ENCODE data around the gene CACNA1G.

The CACNA1G gene

DNA sequence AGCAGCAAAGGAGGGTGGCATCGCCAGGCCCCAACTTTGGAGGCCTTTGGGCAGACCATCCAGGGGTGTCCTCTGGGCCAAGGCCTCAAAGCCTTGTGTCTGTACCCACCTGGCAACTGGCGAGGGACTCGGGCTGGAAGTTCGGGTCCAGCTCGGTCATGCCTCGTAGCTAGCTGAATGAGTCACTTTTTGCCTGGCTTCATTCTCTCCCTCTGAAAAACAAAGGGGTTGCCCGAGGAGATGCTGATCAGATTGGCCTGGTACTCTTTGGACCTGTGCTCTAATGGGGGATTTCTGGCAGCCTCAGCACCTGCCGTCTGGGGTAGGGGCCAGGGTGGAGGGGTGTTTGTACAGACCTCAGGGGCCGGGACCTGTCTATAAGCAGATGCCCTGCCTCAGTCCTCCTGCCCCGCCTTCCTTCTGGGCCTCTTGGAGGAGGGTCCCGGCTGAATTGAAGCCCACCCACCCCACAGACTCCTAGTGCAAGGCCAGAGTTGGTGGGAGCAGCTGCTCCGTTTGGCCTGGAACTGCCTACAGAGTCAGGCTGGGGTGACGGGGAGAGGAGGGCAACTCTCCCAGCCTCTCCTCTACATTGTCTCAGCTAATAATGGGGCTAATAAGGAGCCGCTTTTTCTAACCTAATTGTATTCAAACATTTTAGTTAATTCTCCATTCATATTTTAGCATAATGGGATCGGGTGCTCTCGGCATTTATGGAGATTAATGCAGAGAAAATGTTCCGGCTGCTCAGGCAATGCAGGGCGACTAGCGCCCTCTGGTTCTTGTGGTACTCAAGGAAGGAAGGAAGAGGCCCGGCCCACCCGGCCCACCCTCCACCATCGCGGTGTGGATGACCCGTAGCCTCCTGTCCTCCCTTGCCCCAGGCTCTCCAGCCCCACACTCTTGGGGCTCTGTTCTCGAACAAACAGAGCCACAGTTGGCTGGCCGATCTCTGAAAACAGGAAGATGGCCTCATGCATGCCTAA is 52.8 kb downstream of the CACNA1G start:
- DNase-seq (ENCODE audit: low read depth in 2 of 2), result no peak

DNA sequence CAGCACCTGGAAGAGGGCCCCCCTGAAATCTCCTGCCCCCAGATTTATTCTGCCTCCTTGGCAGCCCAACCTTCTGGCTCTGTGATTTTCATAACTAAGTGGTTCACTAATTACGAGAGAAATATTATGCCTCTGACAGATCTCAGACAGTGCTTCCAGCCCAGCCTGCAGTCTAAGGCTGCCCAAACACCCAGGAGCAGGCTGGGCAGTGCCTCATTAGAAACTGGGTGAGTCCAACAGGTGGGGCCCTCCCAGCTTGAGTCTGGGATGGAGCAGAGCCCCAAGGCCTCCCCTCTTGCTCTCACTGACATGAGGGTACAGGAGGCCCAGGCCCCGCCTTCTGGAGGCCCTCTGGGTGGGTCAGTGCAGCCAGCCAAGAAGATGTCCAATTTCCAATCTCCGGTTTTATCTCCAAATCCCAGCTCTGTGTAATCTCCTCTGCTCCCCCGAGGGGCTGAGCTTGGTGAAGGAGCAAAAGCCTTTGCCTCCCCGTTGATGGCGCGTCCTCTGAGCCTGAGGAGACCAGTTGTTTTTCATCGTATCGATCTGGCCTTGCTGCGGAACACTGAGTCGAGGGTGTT is 54.0 kb downstream of the CACNA1G start:
- DNase-seq (ENCODE audit: low read depth in 2 of 2), result no peak

GRCh38 chr17:50615828-50616227 is 55.3 kb downstream of the CACNA1G start:
- no peak for DNase-seq (ENCODE audit: low read depth in 2 of 2)

DNA sequence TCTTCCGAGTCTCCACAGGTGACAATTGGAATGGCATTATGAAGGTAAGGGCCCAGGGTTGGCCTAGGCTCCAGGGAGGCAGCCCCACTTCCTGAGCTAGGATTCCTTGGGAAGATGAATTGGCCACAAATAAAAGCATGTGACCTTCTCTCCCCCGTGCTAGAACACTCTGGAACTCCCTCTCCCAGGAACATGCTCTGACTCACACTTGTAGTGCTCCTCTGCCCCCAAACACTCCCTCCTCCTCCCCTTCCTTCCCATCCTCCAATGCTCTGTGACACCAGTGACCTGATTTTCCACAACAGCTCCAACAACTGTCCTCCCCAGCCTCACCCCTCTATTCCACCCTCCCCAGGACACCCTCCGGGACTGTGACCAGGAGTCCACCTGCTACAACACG is 57.8 kb downstream of the CACNA1G start:
- no peak for DNase-seq (ENCODE audit: low read depth in 2 of 2)

- DNase-seq (ENCODE audit: low read depth in 2 of 2), result no peak
These were observed 58.4 kb downstream of the CACNA1G start for GRCh38 chr17:50618941-50619340.

- no peak for DNase-seq (ENCODE audit: low read depth in 2 of 2)
These were observed 59.0 kb downstream of the CACNA1G start for GRCh38 chr17:50619489-50619888.

GRCh38 chr17:50620237-50620636 is 59.7 kb downstream of the CACNA1G start:
- DNase-seq (ENCODE audit: low read depth in 2 of 2), result no peak

DNA sequence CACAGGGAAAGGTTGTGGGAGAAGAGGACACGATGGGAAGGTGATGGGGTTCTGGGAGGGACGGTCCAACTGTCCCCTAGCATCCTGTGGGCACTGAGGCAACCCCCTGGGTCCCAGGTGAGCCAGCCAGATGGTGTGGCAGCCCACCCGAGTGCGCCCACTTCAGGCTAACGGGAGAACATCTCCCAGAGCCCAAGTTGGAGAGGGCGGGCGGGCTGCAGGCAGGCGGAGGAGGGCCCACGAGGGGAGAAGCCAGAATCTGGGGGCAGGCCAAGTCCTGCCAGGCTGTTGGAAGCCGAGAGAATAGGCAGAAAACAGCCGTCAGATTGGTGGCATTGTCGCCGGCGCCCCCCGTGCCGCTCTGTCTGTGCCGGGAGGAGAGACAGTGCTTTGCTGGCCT is 60.3 kb downstream of the CACNA1G start:
- DNase-seq (ENCODE audit: low read depth in 2 of 2), result no peak

DNA sequence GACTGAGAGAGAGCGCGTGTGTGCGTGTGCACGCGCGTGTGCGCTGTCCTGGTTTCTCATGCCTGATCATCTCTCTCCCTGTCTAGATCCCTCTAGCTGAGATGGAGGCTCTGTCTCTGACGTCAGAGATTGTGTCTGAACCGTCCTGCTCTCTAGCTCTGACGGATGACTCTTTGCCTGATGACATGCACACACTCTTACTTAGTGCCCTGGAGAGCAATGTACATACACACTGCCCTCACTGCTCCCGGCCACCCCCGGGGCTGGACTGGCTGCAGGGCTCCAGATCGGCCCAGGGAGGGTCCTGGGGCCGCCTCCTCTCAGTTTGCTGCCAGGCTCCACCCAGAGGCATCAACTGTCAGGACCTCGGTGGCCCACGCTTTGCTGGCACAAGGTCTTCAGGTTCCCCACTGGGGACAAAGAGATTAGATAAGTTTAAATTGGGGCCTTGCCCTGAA is 61.1 kb downstream of the CACNA1G start:
- DNase-seq (ENCODE audit: low read depth in 2 of 2), result no peak

- DNase-seq (ENCODE audit: low read depth in 2 of 2), result no peak
These were observed 63.9 kb downstream of the CACNA1G start for GRCh38 chr17:50624321-50624934.

DNA sequence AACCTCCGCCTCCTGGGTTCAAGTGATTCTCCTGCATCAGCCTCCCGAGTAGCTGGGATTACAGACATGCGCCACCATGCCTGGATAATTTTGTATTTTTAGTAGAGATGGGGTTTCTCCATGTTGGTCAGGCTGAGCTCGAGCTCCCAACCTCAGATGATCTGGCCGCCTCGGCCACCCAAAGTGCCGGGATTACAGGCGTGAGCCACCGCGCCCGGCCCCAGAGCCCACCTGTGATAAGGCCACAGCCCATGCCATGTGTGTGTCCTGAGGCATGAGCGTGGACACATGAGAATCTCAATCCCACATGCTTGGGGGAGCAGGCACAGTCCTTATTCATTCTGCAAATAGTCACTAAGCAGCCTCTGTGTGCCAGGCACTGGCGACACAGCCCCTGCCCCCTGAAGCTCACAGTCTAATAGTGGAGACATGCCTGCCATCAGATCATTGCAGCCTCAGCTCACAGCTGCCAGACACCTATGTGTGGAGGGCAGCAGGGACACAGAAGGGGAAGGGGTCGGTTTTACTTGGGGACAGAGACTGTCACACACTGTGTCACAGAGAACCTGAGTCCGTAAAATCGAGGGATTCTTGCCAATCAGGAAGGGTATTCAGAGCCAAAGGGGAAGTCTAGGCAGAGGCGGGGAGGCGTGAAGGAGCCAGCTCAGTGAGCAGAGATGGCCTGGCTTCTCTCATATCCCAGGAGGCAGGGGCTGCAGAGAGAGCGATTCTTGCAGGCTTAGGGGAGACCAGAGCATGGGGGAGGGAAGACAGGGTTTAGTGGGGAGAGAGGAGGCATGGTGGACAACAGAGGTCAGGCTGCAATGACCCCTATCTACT is 64.7 kb downstream of the CACNA1G start:
- DNase-seq (ENCODE audit: low read depth in 2 of 2), result no peak

GRCh38 chr17:50626037-50626574 is 65.6 kb downstream of the CACNA1G start:
- DNase-seq (ENCODE audit: low read depth in 2 of 2), result peak; percentile 50 to 56

GRCh38 chr17:50627036-50627781 is 66.7 kb downstream of the CACNA1G start:
- DNase-seq (ENCODE audit: low read depth in 2 of 2), result no peak

- DNase-seq (ENCODE audit: low read depth in 2 of 2), result no peak
These were observed 67.5 kb downstream of the CACNA1G start for GRCh38 chr17:50627782-50628601.

- no peak for DNase-seq (ENCODE audit: low read depth in 2 of 2)
These were observed 69.4 kb downstream of the CACNA1G start for GRCh38 chr17:50629902-50630301.

- DNase-seq (ENCODE audit: low read depth in 2 of 2), result peak; percentile 21 to 47
These were observed 70.1 kb downstream of the CACNA1G start for GRCh38 chr17:50630524-50631194.

- DNase-seq (ENCODE audit: low read depth in 2 of 2), result no peak
These were observed 70.8 kb downstream of the CACNA1G start for GRCh38 chr17:50631195-50631907.

DNA sequence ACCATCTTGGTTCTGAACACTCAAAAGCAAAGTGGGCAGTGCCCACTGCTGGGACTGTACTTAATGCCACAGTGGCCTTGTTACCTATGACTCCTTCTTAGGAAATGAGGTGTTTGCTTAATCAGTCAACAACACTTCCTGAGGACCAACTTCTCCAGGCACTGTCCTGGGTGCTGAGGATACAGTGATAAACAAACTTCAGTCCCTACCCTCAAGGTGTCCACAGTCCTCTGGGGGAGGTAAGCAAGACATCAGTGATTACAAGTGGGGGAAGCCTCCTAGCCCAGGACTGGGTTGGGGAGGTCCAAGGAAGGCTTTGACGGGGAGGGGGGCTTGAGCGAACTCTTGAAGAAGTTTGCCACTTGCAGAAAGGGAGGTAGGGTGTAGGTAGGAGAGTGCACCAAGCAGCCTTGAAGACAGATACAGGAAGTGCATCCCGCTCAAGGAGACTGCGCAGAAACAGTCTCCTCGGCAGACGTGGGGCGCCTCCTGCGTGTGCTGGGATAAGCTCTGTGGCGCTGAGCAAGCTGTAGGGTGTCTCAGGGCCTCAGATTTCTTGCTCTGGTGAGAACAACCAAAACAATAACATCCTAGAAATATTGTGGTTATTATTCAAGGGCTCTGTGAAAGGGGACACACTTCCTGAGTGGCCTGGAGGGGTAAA is 71.5 kb downstream of the CACNA1G start:
- DNase-seq (ENCODE audit: low read depth in 2 of 2), result no peak
